Thyroid gland (tissue), 4 donors: ENCODE measurements around the gene PTPRN2.

ENCODE experiments used
- CTCF ChIP-seq, 6 experiments: fragments of 200-600 bp in 3 of 6; fragments of 450-650 bp in 3 of 6; sonication (generic) in 3 of 6; IDR thresholded peaks; one replicate each; pipeline ENCODE4 v1.5.1; 2016 to 2019; ENCODE audit warnings: antibody characterized with exemption in 6 of 6, mild to moderate bottlenecking in 2 of 6, inconsistent platforms in 1 of 6, moderate library complexity in 1 of 6
- POLR2A ChIP-seq, 2 donors: fragments of 450-650 bp; IDR thresholded peaks; one replicate each; pipeline ENCODE4 v1.6.1; 2017; ENCODE audit warnings: antibody characterized with exemption in 2 of 2, mild to moderate bottlenecking in 2 of 2, moderate library complexity in 1 of 2

- TF ChIP-seq CTCF (IDR thresholded peaks at IDR 0.05) (no peak), POLR2A (IDR thresholded peaks at IDR 0.05) (no peak)
These were observed 188.9 kb downstream of the PTPRN2 start for GRCh38 chr7:158398750-158399149.
